GM19193 (cell line): ENCODE results near the gene VWA2.

Experiments
- POLR2A ChIP-seq: IDR thresholded peaks from 4 replicates; pipeline ENCODE4 v1.6.1; 2011; ENCODE audit not compliant: insufficient read depth, insufficient read length; ENCODE audit errors: extremely low read depth

The VWA2 gene

GRCh38 chr10:114297136-114297705, 58.2 kb downstream of the VWA2 start:
- TF ChIP-seq POLR2A, result no peak

- no peak for TF ChIP-seq POLR2A
Observed at GRCh38 chr10:114300036-114300645, 61.1 kb downstream of the VWA2 start.

GRCh38 chr10:114301177-114301576, 62.1 kb downstream of the VWA2 start:
- no peak for TF ChIP-seq POLR2A

- TF ChIP-seq POLR2A, result no peak
Observed at GRCh38 chr10:114301951-114302710, 63.1 kb downstream of the VWA2 start.

- TF ChIP-seq POLR2A, result no peak
Observed at GRCh38 chr10:114303556-114303955, 64.5 kb downstream of the VWA2 start.

- TF ChIP-seq POLR2A, result no peak
Observed at GRCh38 chr10:114304017-114304570, 65.0 kb downstream of the VWA2 start.

GRCh38 chr10:114304571-114305421, 65.7 kb downstream of the VWA2 start:
- TF ChIP-seq POLR2A, result peak; percentile 13

- no peak for TF ChIP-seq POLR2A
Observed at GRCh38 chr10:114305521-114305925, 66.5 kb downstream of the VWA2 start.

GRCh38 chr10:114306116-114306973, 67.3 kb downstream of the VWA2 start:
- TF ChIP-seq POLR2A, result no peak

GRCh38 chr10:114307731-114308130, 68.7 kb downstream of the VWA2 start:
- TF ChIP-seq POLR2A, result no peak

- no peak for TF ChIP-seq POLR2A
Observed at GRCh38 chr10:114308531-114309363, 69.7 kb downstream of the VWA2 start.

- no peak for TF ChIP-seq POLR2A
Observed at GRCh38 chr10:114309364-114309651, 70.3 kb downstream of the VWA2 start.

- TF ChIP-seq POLR2A, result no peak
Observed at GRCh38 chr10:114310346-114310745, 71.3 kb downstream of the VWA2 start.
